GM18867 (cell line): ENCODE measurements around the gene F10.

ENCODE experiments used
- ATAC-seq: cut with Tn5 transposase; IDR thresholded peaks from one replicate; pipeline ENCODE4 v1.9.1; 2021; ENCODE audit warnings: mild to moderate bottlenecking, moderate library complexity; ENCODE audit not compliant: unreplicated experiment

Gene F10

GRCh38 chr13:113129921-113130750 is 7.5 kb downstream of the F10 start:
- ATAC-seq = no peak

GRCh38 chr13:113135281-113135760 is 12.7 kb downstream of the F10 start:
- ATAC-seq = no peak

- no peak for ATAC-seq
Measured at GRCh38 chr13:113137691-113138298, 15.2 kb downstream of the F10 start.

GRCh38 chr13:113138792-113139551 is 16.4 kb downstream of the F10 start:
- no peak for ATAC-seq

- no peak for ATAC-seq
Measured at GRCh38 chr13:113139577-113139976, 17.0 kb downstream of the F10 start.

GRCh38 chr13:113140677-113141600 is 18.3 kb downstream of the F10 start:
- ATAC-seq = no peak

GRCh38 chr13:113141601-113141970 is 19.0 kb downstream of the F10 start:
- ATAC-seq = no peak

GRCh38 chr13:113142876-113143275 is 20.3 kb downstream of the F10 start:
- ATAC-seq = no peak

- ATAC-seq = no peak
Measured at GRCh38 chr13:113143466-113144254, 21.1 kb downstream of the F10 start.

GRCh38 chr13:113144255-113144629 is 21.6 kb downstream of the F10 start:
- ATAC-seq = no peak

- ATAC-seq = no peak
Measured at GRCh38 chr13:113145496-113145895, 22.9 kb downstream of the F10 start.

- ATAC-seq = no peak
Measured at GRCh38 chr13:113145911-113146598, 23.5 kb downstream of the F10 start.

GRCh38 chr13:113146750-113147149 is 24.2 kb downstream of the F10 start:
- ATAC-seq = no peak

- ATAC-seq = no peak
Measured at GRCh38 chr13:113147206-113147605, 24.6 kb downstream of the F10 start.

GRCh38 chr13:113148407-113148806 is 25.8 kb downstream of the F10 start:
- no peak for ATAC-seq

- ATAC-seq = no peak
Measured at GRCh38 chr13:113148940-113149503, 26.4 kb downstream of the F10 start.

GRCh38 chr13:113149711-113150549 is 27.3 kb downstream of the F10 start:
- ATAC-seq = no peak
